VCaP (cell line): ENCODE results near the gene ABL1.
A peak's percentile ranks its signal among the peaks of the same experiment; 100 is the strongest.

Source experiments
- H3K27ac ChIP-seq: fragments of 450-650 bp; 2 replicates; pipeline ENCODE4 v1.5.1; 2017
- CTCF ChIP-seq: fragments of 450-650 bp; conservative IDR thresholded peaks from 2 replicates; pipeline ENCODE4 v1.5.1; 2017; ENCODE audit warnings: mild to moderate bottlenecking, moderate library complexity

ABL1 gene

GRCh38 chr9:130820135-130820738 is 14.8 kb upstream of the ABL1 start:
- no peak overlapping the region for H3K27ac ChIP-seq
- no peak for TF ChIP-seq CTCF

- no peak for TF ChIP-seq CTCF
- no peak overlapping the region for H3K27ac ChIP-seq
These were observed 11.6 kb upstream of the ABL1 start for GRCh38 chr9:130823435-130823834.

- peak overlapping the region; percentile 66 for H3K27ac ChIP-seq
- no peak for TF ChIP-seq CTCF
These were observed 11.0 kb upstream of the ABL1 start for GRCh38 chr9:130824079-130824478.

- TF ChIP-seq CTCF: no peak
- H3K27ac ChIP-seq: peak overlapping the region; percentile 66
These were observed 10.3 kb upstream of the ABL1 start for GRCh38 chr9:130824643-130825350.

- TF ChIP-seq CTCF: no peak
- peak overlapping the region; percentile 66 for H3K27ac ChIP-seq
These were observed 9.8 kb upstream of the ABL1 start for GRCh38 chr9:130825351-130825651.

GRCh38 chr9:130825809-130826208 is 9.2 kb upstream of the ABL1 start:
- TF ChIP-seq CTCF: no peak
- peak overlapping the region; percentile 66 for H3K27ac ChIP-seq

GRCh38 chr9:130829762-130830161 is 5.3 kb upstream of the ABL1 start:
- TF ChIP-seq CTCF: no peak
- peak overlapping the region; percentile 37 for H3K27ac ChIP-seq
